ENCODE measurements around the gene ELAC1. TPM values are rescaled to one million over a fixed set of nuclear protein-coding genes. Genes with fewer than 3 reads are reported as not detected.

The ELAC1 gene
- total RNA-seq = 4.9 and 6.6 TPM in 2 replicates

GRCh38 chr18:50967714-50968661, at the start of gene ELAC1:
TSS of gene ELAC1 (plus strand) at chr18:50968040. CDS start at chr18:50974405, 6,365 bp downstream.

GRCh38 chr18:51029694-51030536, 62.1 kb downstream of the ELAC1 start, which contains the start of gene SMAD4:
TSS of gene SMAD4 (plus strand) at chr18:51030213. CDS start at chr18:51047047, 16,834 bp downstream.

Other genes starting within 250 kb of the ELAC1 start
- gene MRO, start 148.0 kb upstream of the ELAC1 start, total RNA-seq = not detected in 2 replicates
- 41.2 and 48.2 TPM in 2 replicates for gene ME2, start 88.9 kb upstream of the ELAC1 start, total RNA-seq
- gene SMAD4, start 62.2 kb downstream of the ELAC1 start, total RNA-seq = 39.2 and 39.6 TPM in 2 replicates
- 29.4 and 34.1 TPM in 2 replicates for gene MEX3C, start 229.6 kb downstream of the ELAC1 start, total RNA-seq